K562 (cell line): ENCODE measurements around the gene AP2M1. TPM values are rescaled to one million over a fixed set of nuclear protein-coding genes. Genes with fewer than 3 reads are reported as not detected.

Experiments
- ATF2 ChIP-seq: sonication (generic); formaldehyde crosslinking; IDR thresholded peaks from 2 replicates; pipeline ENCODE4 v1.8.1; 2022; ENCODE audit warnings: missing genetic modification reagents
- ATF3 ChIP-seq, 2 experiments: fragments of 450-650 bp in 1 of 2; sonication (generic) in 1 of 2; formaldehyde crosslinking in 1 of 2; IDR thresholded peaks in 1 of 2; conservative IDR thresholded peaks in 1 of 2; 2 replicates each; pipeline versions ENCODE4 v1.6.1 to v1.8.1; 2016 to 2023; ENCODE audit warnings: mild to moderate bottlenecking in 2 of 2, moderate library complexity in 2 of 2, inconsistent platforms in 1 of 2, missing genetic modification reagents in 1 of 2
- BHLHE40 ChIP-seq: IDR thresholded peaks from 2 replicates; pipeline ENCODE4 v1.6.1; 2011; ENCODE audit warnings: low read length, improper control_type of control experiment
- FOSL1 ChIP-seq: fragments of 200-800 bp; sonication (Bioruptor generic); conservative IDR thresholded peaks from 2 replicates; pipeline ENCODE4 v1.6.1; 2016; ENCODE audit warnings: missing genetic modification characterization, missing compliant biosample characterization
- KAT2B ChIP-seq: IDR thresholded peaks from one replicate; pipeline ENCODE4 v1.6.1; 2012; ENCODE audit warnings: low read depth, mild to moderate bottlenecking, control low read depth, inconsistent platforms, low read length, moderate library complexity
- MAX ChIP-seq: sonication (generic); formaldehyde crosslinking; IDR thresholded peaks from 2 replicates; pipeline ENCODE4 v1.9.0; 2022; ENCODE audit warnings: mild to moderate bottlenecking, missing genetic modification reagents
- MCM5 ChIP-seq: fragments of 450-650 bp; IDR thresholded peaks from 2 replicates; pipeline ENCODE4 v1.6.1; 2016; ENCODE audit warnings: low read depth
- NCOA1 ChIP-seq: fragments of 450-650 bp; IDR thresholded peaks from 2 replicates; pipeline ENCODE4 v1.6.1; 2016; ENCODE audit warnings: low read depth
- NEUROD1 ChIP-seq: fragments of 150-350 bp; IDR thresholded peaks from 2 replicates; pipeline ENCODE4 v1.6.1; 2014; ENCODE audit warnings: borderline replicate concordance, low read length, low read depth; ENCODE audit not compliant: partially characterized antibody
- RBM34 ChIP-seq: fragments of 200-400 bp; formaldehyde crosslinking; IDR thresholded peaks from 2 replicates; pipeline ENCODE4 v1.6.1; 2018; ENCODE audit warnings: low read length, borderline replicate concordance; ENCODE audit not compliant: insufficient read depth
- TEAD4 ChIP-seq, 2 experiments: sonication (generic) in 1 of 2; formaldehyde crosslinking in 1 of 2; IDR thresholded peaks; 2 replicates each; pipeline versions ENCODE4 v1.6.1 to v1.8.0; 2012 to 2022; ENCODE audit warnings: borderline replicate concordance in 1 of 2, inconsistent platforms in 1 of 2, low read length in 1 of 2, mild to moderate bottlenecking in 1 of 2, missing genetic modification reagents in 1 of 2
- TFAM ChIP-seq: fragments of 250-450 bp; sonication (Bioruptor Pico); conservative IDR thresholded peaks from 2 replicates; pipeline ENCODE4 v1.5.0; 2021; ENCODE audit warnings: mild to moderate bottlenecking, moderate library complexity
- TFAP4 ChIP-seq: sonication (generic); formaldehyde crosslinking; IDR thresholded peaks from 2 replicates; pipeline ENCODE4 v1.8.0; 2022; ENCODE audit warnings: missing genetic modification reagents, mild to moderate bottlenecking, moderate library complexity, borderline replicate concordance
- TRIM24 ChIP-seq, 2 experiments: fragments of 450-650 bp; IDR thresholded peaks; 2 replicates each; pipeline ENCODE4 v1.6.1; 2016
- USF1 ChIP-seq: sonication (generic); formaldehyde crosslinking; IDR thresholded peaks from 2 replicates; pipeline ENCODE4 v1.9.0; 2022; ENCODE audit warnings: mild to moderate bottlenecking, missing genetic modification reagents
- YBX1 ChIP-seq: fragments of 450-650 bp; IDR thresholded peaks from 2 replicates; pipeline ENCODE4 v1.7.1; 2016; ENCODE audit warnings: mild to moderate bottlenecking
- ZBTB43 ChIP-seq: sonication (generic); formaldehyde crosslinking; IDR thresholded peaks from 2 replicates; pipeline ENCODE4 v1.8.0; 2023; ENCODE audit warnings: mild to moderate bottlenecking, missing genetic modification reagents
- ZBTB7A ChIP-seq: IDR thresholded peaks from 2 replicates; pipeline ENCODE4 v1.6.1; 2011; ENCODE audit warnings: low read depth, mild to moderate bottlenecking, low read length, moderate library complexity, borderline replicate concordance; ENCODE audit not compliant: control insufficient read depth
- ZNF263 ChIP-seq: sonication (generic); formaldehyde crosslinking; IDR thresholded peaks from 2 replicates; pipeline ENCODE4 v1.8.0; 2022; ENCODE audit warnings: mild to moderate bottlenecking, missing genetic modification reagents, borderline replicate concordance
- ZNF384 ChIP-seq: IDR thresholded peaks from 2 replicates; pipeline ENCODE4 v1.6.1; 2012; ENCODE audit warnings: low read depth, low read length, improper control_type of control experiment
- ZNF644 ChIP-seq: fragments of 200-800 bp; sonication (Bioruptor generic); IDR thresholded peaks from 2 replicates; pipeline ENCODE4 v1.6.1; 2016; ENCODE audit warnings: low read depth, missing genetic modification characterization, missing compliant biosample characterization
- ZNF778 ChIP-seq: fragments of 450-650 bp; formaldehyde crosslinking; IDR thresholded peaks from 2 replicates; pipeline ENCODE4 v1.4.0; 2020; ENCODE audit warnings: mild to moderate bottlenecking, moderate library complexity
- polyA plus RNA-seq, 8 experiments: library from polyadenylated mRNA; depleted of rRNA in 4 of 8; stranded (reverse) in 5 of 8; unstranded in 3 of 8; fragments of >200 nt; fragmentation: Nextera tagmentation in 2 of 8; fragmentation: Illumina TruSeq in 1 of 8; extraction: Ambion mirVana in 2 of 8; extraction: Trizol in 1 of 8; gene quantifications; 2 replicates each; pipeline versions ENCODE4 v1.2.1 to v1.2.3, GENCODE V29; 2011 to 2014; ENCODE audit warnings: inconsistent platforms in 1 of 8, missing spikeins in 1 of 8
- total RNA-seq, 7 experiments: library from RNA; depleted of rRNA in 6 of 7; stranded (reverse); fragments of >200 nt in 6 of 7; fragmentation: Illumina TruSeq in 2 of 7; extraction: Trizol in 2 of 7; gene quantifications; 2 replicates each; pipeline versions ENCODE4 v1.2.1 to v1.2.3, GENCODE V29; 2011 to 2021; ENCODE audit warnings: low replicate concordance in 1 of 7

The AP2M1 gene
- total and polyA plus RNA-seq, 9 of the 15 experiments (the other 6 are each of a cell fraction or from before 2014, with no cell fraction given): 118 to 505 (median 296) TPM

GRCh38 chr3:184171562-184171961, 3.1 kb upstream of the AP2M1 start (continued):
- TF ChIP-seq ZBTB43 (CRISPR knock-in tag) (no peak), ZNF644 (tag) (no peak), RBM34 (no peak), ZNF263 (CRISPR knock-in tag) (no peak), ZBTB7A (peak; percentile 81; the same call in 1 of the 2 replicates), TFAP4 (CRISPR knock-in tag) (no peak; the same call in 1 of the 2 replicates), FOSL1 (peak; percentile 71), MAX (peak; percentile 57), TFAM (CRISPR knock-in tag) (no peak), ATF2 (CRISPR knock-in tag) (no peak), MCM5 (no peak), BHLHE40 (no peak; the same call in 1 of the 2 replicates), KAT2B (no peak), TRIM24 (IDR thresholded peaks at IDR 0.05) (0 out of 4 replicates have a peak, but pooled peaks of 1 of the 2 experiments have one; percentile 16), NEUROD1 (no peak), ZNF384 (no peak), NCOA1 (no peak), ZNF778 (CRISPR knock-in tag) (no peak), ATF3 (IDR thresholded peaks at IDR 0.05) (peak; percentile 61), ATF3 (CRISPR knock-in tag; conservative IDR thresholded peaks at IDR 0.05) (no peak), YBX1 (no peak), TEAD4 (IDR thresholded peaks at IDR 0.05; ENCODE audit: low read length) (peak; percentile 19; the same call in 1 of the 2 replicates), TEAD4 (CRISPR knock-in tag; IDR thresholded peaks at IDR 0.05; ENCODE audit: borderline replicate concordance) (no peak), USF1 (CRISPR knock-in tag) (peak; percentile 87)
